ENCODE data around the gene C16orf54.
"Not testable (repeated sequence)": the region's sequence is repeated elsewhere in the genome, so short reads cannot be mapped to it uniquely, and the experiment has no call there.

The C16orf54 gene

GRCh38 chr16:29739927-29740629, 5.7 kb downstream of the C16orf54 start:
- not testable (repeated sequence) for DNase-seq

DNA sequence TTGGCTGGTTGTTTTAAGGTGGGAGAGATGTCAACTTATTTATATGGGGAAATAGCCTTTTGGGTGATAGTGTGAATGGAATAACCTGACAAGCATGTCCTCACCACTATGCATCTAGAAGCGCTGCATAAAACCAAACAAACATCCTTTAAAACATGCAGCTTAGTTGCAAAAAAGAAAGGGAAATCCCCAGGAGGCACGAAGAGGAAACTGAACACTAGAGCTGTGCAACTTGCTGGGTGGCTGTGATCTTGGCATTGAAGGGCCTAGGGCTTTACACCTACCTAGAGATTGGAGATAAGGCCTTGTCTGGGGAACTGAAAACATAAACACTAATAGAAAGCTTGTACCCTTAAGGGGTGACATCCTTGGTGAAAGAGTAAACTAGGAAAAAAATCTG, 7.3 kb downstream of the C16orf54 start:
- DNase-seq = no peak

DNA sequence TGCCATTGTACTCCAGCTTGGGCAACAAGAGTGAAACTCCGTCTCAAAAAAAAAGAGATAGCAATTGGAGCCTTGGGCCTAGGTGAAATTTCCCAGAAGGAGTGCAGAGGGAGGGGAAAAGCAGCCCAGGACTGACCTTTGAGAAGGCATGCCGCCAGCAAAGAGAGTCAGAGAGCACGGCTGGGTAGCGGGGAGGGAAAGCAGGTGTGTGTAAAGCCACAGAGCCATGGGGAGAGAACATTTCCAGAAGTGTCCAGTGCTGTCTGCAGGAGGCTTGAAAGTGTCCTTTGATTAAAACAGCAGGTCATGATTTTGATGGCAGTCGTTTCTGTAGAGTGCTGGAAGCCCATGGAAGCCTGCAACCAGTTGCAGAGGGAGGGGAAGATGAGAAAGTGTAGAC, 8.1 kb downstream of the C16orf54 start:
- no peak for DNase-seq

DNA sequence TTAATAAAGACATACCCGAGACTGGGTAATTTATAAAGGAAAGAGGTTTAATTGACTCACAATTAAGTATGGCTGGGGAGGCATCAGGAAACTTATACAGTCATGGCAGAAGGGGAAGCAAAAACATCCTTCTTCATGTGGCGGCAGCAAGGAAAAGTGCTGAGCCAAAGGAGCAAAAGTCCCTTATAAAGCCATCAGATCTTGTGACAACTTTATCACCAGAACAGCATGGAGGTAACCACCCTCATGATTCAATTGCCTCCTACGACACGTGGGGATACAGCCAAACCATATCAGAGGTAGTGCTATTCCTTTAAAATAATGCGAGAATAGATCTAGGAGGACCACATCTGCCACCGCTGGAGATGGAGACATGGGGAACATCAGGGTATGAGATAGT, 9.0 kb downstream of the C16orf54 start:
- DNase-seq = no peak

DNA sequence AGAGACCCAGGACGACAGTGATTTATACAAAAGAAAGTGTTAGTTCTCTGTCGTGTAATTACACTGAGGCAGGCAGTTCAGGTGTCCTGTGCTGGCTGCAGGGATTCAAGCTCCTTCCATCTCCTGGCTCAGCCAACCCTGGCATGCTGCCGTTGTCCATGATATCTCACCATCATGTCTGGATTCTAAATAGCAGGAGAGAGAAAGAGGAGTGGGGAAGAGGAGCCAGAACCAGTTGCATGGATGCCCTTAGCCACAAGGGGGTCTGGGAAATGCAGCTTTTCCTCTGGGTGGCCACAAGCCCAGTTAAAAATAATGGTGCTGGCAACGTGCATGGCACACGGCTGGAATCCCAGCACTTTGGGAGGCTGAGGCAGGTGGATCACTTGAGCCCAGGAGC, 9.7 kb downstream of the C16orf54 start:
- DNase-seq = no peak

DNA sequence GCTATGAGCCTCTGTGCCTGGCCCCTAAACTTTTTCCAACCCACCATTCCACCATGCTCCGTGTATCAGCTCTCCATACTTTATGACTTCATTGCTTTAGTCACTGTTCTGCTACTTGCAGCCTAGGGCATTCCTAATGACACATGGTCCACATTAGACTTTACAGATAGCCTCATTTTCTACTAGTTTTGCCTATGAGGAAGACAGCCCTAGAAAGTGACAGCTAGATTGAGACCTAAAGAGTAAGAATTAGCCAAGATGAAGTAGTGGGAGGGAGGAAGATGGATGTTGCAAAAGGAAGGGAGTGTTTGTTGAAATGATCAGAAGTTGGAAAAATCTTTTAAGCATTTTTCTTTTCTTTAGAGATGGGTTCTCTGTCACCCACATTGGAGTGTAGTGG, 11.0 kb downstream of the C16orf54 start:
- no peak for DNase-seq

DNA sequence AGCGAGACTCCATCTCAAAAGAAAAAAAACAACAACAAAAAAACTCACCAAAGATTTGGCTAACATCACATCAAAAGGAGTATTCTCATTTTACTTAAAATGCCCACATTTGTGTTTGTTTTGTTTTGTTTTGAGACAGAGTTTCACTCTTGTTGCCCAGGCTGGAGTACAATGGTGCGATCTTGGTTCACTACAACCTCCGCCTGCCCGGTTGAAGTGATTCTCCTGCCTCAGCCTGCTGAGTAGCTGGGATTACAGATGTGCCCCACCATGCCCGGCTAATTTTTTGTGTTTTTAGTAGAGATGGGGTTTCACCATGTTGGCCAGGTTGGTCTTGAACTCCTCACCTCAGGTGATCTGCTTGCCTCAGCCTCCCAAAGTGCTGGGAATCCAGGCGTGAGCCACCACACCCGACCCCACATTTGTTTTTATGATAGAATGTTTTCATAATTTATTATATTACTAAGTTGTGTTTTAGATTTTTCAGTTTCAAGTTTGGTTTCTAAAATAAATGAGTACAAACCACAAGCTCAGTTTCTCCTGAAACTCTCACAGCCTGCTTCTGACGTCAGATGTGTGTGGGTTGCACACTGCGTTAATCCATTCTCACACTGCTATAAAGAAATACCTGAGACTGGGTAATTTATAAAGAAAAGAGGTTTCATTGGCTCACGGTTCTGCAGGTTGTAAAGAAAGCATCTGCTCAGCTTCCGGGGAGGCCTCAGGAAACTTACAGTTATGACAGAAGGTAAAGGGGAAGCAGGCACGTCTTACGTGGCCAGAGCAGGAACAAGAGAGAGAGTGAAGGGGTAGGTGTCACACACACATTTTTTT, 13.8 kb downstream of the C16orf54 start:
- not testable (repeated sequence) for DNase-seq

DNA sequence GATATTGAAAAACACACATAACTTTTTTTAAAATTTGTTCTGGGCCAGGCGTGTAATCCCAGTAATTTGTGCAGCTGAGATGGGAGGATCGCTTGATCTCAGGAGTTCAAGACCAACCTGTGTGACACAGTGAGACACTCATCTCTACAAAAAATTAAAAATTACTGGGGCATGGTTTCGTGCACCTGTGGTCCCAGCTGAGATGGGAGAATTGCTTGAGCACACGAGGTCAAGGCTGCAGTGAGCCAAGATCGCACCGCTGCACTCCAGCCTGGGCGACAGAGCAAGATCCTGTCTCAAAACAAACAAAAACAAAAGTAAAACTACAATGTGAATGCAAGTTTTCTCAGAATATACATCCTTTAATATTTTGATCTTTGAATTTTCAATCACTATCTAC, 15.1 kb downstream of the C16orf54 start:
- DNase-seq = no peak

- no peak for DNase-seq
These were observed 16.7 kb downstream of the C16orf54 start for GRCh38 chr16:29729116-29729521.

DNA sequence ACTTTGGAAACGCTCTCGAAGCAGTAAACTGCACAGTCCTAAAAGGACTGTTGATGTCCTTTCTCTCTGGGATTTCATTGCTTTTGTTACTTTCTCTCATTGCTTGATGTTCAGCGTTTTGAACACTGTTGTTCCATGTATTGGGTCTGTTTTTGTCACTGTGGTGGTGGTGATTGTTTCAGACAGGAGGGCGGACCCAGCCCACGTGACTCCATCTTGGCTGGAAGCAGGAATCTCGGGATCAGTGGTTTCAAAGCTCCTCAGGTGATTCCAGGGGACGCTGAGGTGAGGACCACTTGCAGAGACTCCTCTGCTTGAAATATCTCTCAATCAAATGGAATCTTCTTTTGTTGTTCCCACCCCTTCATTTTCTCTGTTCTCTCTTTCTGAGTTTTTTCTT, 18.3 kb downstream of the C16orf54 start:
- no peak for DNase-seq

- DNase-seq = no peak
These were observed 18.9 kb downstream of the C16orf54 start for GRCh38 chr16:29726845-29727377.

- peak; percentile 52 for DNase-seq
These were observed 24.5 kb downstream of the C16orf54 start for GRCh38 chr16:29721167-29721879.

- DNase-seq = no peak
These were observed 25.1 kb downstream of the C16orf54 start for GRCh38 chr16:29720703-29721102.

- no peak for DNase-seq
These were observed 26.7 kb downstream of the C16orf54 start for GRCh38 chr16:29719063-29719462.

- DNase-seq = no peak
These were observed 28.7 kb downstream of the C16orf54 start for GRCh38 chr16:29717113-29717512.

- no peak for DNase-seq
These were observed 30.8 kb downstream of the C16orf54 start for GRCh38 chr16:29714972-29715371.

- no peak for DNase-seq
These were observed 31.4 kb downstream of the C16orf54 start for GRCh38 chr16:29714396-29714795.

- no peak for DNase-seq
These were observed 33.0 kb downstream of the C16orf54 start for GRCh38 chr16:29712809-29713208.

- no peak for DNase-seq
These were observed 35.3 kb downstream of the C16orf54 start for GRCh38 chr16:29710227-29711219.

- not testable (repeated sequence) for DNase-seq
These were observed 36.1 kb downstream of the C16orf54 start for GRCh38 chr16:29709657-29710056.

DNA sequence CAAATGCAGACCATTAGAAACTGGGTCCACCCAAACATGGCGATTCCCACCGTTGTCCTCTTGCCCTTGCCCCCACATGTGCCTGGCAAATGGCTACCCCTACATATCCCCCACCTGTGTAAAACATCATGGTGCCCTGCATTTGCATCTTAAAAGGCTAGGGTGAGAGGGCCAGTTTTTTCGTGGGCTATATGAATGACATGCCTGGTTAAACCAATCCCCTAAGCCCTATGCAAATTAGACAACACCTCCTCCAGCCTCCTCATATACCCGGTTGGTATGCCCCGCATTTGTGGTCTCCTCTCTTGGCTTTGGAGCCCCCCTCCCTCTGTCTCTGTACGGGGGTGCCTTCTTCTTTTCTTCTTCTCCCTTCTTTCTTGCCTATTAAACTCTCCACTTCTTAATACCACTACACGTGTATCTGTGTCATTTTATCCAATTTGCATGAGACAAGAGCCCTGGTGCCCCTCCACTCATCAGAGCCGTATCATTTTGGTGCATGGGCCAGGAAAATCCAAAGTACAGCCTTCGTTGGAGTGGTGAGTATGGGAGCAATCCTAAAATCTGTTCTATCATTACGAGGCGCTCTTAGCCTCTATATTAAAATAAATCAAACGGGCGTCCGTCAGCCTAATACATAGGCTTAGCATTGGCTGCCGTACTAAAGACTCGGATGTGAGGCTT, 36.7 kb downstream of the C16orf54 start:
- DNase-seq = no peak

Data from DMS79 treated with DMSO at 0.1 percent for 48 hours (cell line).